HepG2 (cell line): Measurements from ENCODE around the gene SGF29. TPM values are rescaled to one million over a fixed set of nuclear protein-coding genes. Genes with fewer than 3 reads are reported as not detected.
A peak's percentile ranks its signal among the peaks of the same experiment; 100 is the strongest.

Source experiments
- HMG20B ChIP-seq: conservative IDR thresholded peaks from 2 replicates; pipeline ENCODE4 v1.6.1; 2016; ENCODE audit warnings: missing genetic modification reagents, missing compliant biosample characterization
- RBFOX2 ChIP-seq: fragments of 200-400 bp; formaldehyde crosslinking; IDR thresholded peaks from 2 replicates; pipeline ENCODE4 v1.6.1; 2017; ENCODE audit warnings: low read depth, mild to moderate bottlenecking, low read length
- SAP130 ChIP-seq: IDR thresholded peaks from 2 replicates; pipeline ENCODE4 v1.6.1; 2016; ENCODE audit warnings: low read depth
- SATB2 ChIP-seq: sonication (generic); formaldehyde crosslinking; IDR thresholded peaks from 2 replicates; pipeline ENCODE4 v1.5.0; 2020; ENCODE audit warnings: missing genetic modification reagents
- SMAD9 ChIP-seq: sonication (generic); formaldehyde crosslinking; IDR thresholded peaks from 2 replicates; pipeline ENCODE4 v1.5.1; 2020; ENCODE audit warnings: mild to moderate bottlenecking, missing genetic modification reagents
- SNAPC2 ChIP-seq: sonication (generic); formaldehyde crosslinking; IDR thresholded peaks from 2 replicates; pipeline ENCODE4 v1.8.1; 2022; ENCODE audit warnings: mild to moderate bottlenecking, missing genetic modification reagents
- SRSF9 ChIP-seq: fragments of 200-400 bp; formaldehyde crosslinking; IDR thresholded peaks from 2 replicates; pipeline ENCODE4 v1.6.1; 2018; ENCODE audit warnings: borderline replicate concordance, mild to moderate bottlenecking, low read depth, low read length; ENCODE audit not compliant: insufficient read depth, poor library complexity, severe bottlenecking
- ZNF160 ChIP-seq: sonication (generic); formaldehyde crosslinking; IDR thresholded peaks from 2 replicates; pipeline ENCODE4 v1.8.0; 2022; ENCODE audit warnings: mild to moderate bottlenecking, inconsistent platforms, missing genetic modification reagents
- ZNF256 ChIP-seq: sonication (generic); formaldehyde crosslinking; conservative IDR thresholded peaks from 2 replicates; pipeline ENCODE4 v1.4.0; 2020; ENCODE audit warnings: missing genetic modification reagents
- ZNF335 ChIP-seq: sonication (generic); formaldehyde crosslinking; IDR thresholded peaks from 2 replicates; pipeline ENCODE4 v1.4.0; 2020; ENCODE audit warnings: missing genetic modification reagents
- ZNF570 ChIP-seq: sonication (generic); formaldehyde crosslinking; IDR thresholded peaks from 2 replicates; pipeline ENCODE4 v1.4.0; 2020; ENCODE audit warnings: mild to moderate bottlenecking, missing genetic modification reagents, borderline replicate concordance
- ZNF792 ChIP-seq: IDR thresholded peaks from 2 replicates; pipeline ENCODE4 v1.6.1; 2016
- polyA plus RNA-seq, 8 experiments: library from polyadenylated mRNA; depleted of rRNA in 3 of 8; stranded (reverse) in 7 of 8; unstranded in 1 of 8; fragments of >200 nt; fragmentation: Illumina TruSeq in 4 of 8; extraction: Trizol in 4 of 8; gene quantifications; 2 replicates each; pipeline versions ENCODE4 v1.2.1 to v1.2.3, GENCODE V29; 2011 to 2016; ENCODE audit warnings: low read depth in 4 of 8, missing spikeins in 1 of 8, mixed read lengths in 1 of 8; ENCODE audit not compliant: insufficient read depth in 1 of 8
- total RNA-seq, 5 experiments: library from RNA; depleted of rRNA; stranded (reverse); fragments of >200 nt; fragmentation: Illumina TruSeq; extraction: Trizol; gene quantifications; 2 replicates each; pipeline ENCODE4 v1.2.3, GENCODE V29; 2016; ENCODE audit warnings: low read depth in 1 of 5
- TF ChIP-seq, protein P1 (sequence below): sonication (generic); formaldehyde crosslinking; IDR thresholded peaks from 2 replicates; pipeline ENCODE4 v1.9.0; 2022; ENCODE audit warnings: low read depth, missing genetic modification reagents
- TF ChIP-seq, protein P2 (sequence below): sonication (generic); formaldehyde crosslinking; IDR thresholded peaks from 2 replicates; pipeline ENCODE4 v1.8.0; 2022; ENCODE audit warnings: missing genetic modification reagents, mild to moderate bottlenecking, borderline replicate concordance
- TF ChIP-seq, protein P3 (sequence below): sonication (generic); formaldehyde crosslinking; IDR thresholded peaks from 2 replicates; pipeline ENCODE4 v1.5.0; 2020; ENCODE audit warnings: missing genetic modification reagents
- TF ChIP-seq, protein P4 (sequence below): sonication (generic); formaldehyde crosslinking; IDR thresholded peaks from 2 replicates; pipeline ENCODE4 v1.4.0; 2020; ENCODE audit warnings: missing genetic modification reagents
- TF ChIP-seq, protein P5 (sequence below): sonication (generic); formaldehyde crosslinking; IDR thresholded peaks from 2 replicates; pipeline ENCODE4 v1.8.0; 2022; ENCODE audit warnings: mild to moderate bottlenecking, missing genetic modification reagents, borderline replicate concordance

SGF29 gene
- total and polyA plus RNA-seq, 2 of the 13 experiments (the other 11 are each of a cell fraction or from before 2014, with no cell fraction given), result 5.0 to 29.4 TPM

DNA sequence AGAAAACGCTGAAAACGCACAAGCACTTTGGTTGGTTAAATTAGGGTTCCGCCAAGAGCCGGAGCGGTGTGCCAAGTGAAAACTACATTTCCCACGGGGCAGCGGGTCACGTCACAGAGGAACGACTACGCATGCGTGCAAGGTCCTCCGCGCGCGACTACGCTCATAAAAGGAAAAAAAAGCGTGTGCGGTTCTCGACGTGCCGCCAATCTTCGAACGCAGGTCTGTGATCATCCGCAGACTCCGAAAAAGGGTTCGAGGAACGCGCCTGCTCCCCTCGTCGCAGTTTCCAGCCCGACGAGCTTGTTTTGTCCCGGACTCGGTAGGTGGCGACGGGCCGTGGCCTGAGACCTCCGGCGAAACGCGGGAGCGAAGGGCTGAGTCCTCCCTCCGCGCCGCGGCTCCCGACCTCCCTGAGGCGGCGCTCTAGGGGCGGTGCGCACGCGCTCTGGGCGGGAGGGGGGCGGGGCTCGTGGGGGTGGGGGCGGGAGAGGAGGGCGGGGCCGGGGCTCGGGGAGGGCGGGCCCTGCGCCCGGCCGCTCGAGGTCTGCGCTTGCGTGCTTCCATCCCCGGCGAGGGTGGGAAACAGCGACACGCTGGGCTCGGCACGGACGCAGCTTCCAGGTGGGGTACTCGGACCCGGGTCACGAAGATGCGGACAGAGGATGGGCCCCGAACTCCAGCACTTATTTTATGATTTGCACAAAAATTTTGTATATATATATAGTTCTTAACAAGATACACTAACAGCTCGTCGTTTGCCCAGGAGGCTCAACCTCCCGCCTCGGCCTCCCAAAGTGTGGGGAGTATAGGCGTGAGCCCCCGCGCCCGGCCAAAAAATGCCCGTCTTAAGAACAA, at the start of gene SGF29 (continued):
- TF ChIP-seq RBFOX2 (peak; percentile 99), HMG20B (CRISPR knock-in tag) (no peak; the same call in 1 of the 2 replicates), SMAD9 (CRISPR knock-in tag) (peak; percentile 94; the same call in 1 of the 2 replicates), ZNF160 (peak; percentile 92; the same call in 1 of the 2 replicates), ZNF335 (CRISPR knock-in tag) (peak; percentile 87), ZNF792 (peak; percentile 94), SAP130 (CRISPR knock-in tag) (peak; percentile 96), SATB2 (no peak; the same call in 1 of the 2 replicates), ZNF256 (no peak; the same call in none of the 2 replicates), SNAPC2 (CRISPR knock-in tag) (peak; percentile 45; the same call in 1 of the 2 replicates), SRSF9 (no peak), ZNF570 (0 out of 2 replicates have a peak, but pooled peaks have one; percentile 71)
- TF ChIP-seq, protein P1, sequence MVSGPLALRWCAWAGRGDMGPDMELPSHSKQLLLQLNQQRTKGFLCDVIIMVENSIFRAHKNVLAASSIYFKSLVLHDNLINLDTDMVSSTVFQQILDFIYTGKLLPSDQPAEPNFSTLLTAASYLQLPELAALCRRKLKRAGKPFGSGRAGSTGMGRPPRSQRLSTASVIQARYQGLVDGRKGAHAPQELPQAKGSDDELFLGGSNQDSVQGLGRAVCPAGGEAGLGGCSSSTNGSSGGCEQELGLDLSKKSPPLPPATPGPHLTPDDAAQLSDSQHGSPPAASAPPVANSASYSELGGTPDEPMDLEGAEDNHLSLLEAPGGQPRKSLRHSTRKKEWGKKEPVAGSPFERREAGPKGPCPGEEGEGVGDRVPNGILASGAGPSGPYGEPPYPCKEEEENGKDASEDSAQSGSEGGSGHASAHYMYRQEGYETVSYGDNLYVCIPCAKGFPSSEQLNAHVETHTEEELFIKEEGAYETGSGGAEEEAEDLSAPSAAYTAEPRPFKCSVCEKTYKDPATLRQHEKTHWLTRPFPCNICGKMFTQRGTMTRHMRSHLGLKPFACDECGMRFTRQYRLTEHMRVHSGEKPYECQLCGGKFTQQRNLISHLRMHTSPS (CRISPR knock-in tag), result no peak
- TF ChIP-seq, protein P2, sequence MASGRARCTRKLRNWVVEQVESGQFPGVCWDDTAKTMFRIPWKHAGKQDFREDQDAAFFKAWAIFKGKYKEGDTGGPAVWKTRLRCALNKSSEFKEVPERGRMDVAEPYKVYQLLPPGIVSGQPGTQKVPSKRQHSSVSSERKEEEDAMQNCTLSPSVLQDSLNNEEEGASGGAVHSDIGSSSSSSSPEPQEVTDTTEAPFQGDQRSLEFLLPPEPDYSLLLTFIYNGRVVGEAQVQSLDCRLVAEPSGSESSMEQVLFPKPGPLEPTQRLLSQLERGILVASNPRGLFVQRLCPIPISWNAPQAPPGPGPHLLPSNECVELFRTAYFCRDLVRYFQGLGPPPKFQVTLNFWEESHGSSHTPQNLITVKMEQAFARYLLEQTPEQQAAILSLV (CRISPR knock-in tag), result peak; percentile 49; the same call in 1 of the 2 replicates
- TF ChIP-seq, protein P3, sequence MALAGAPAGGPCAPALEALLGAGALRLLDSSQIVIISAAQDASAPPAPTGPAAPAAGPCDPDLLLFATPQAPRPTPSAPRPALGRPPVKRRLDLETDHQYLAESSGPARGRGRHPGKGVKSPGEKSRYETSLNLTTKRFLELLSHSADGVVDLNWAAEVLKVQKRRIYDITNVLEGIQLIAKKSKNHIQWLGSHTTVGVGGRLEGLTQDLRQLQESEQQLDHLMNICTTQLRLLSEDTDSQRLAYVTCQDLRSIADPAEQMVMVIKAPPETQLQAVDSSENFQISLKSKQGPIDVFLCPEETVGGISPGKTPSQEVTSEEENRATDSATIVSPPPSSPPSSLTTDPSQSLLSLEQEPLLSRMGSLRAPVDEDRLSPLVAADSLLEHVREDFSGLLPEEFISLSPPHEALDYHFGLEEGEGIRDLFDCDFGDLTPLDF (CRISPR knock-in tag), result peak; percentile 86
- TF ChIP-seq, protein P4, sequence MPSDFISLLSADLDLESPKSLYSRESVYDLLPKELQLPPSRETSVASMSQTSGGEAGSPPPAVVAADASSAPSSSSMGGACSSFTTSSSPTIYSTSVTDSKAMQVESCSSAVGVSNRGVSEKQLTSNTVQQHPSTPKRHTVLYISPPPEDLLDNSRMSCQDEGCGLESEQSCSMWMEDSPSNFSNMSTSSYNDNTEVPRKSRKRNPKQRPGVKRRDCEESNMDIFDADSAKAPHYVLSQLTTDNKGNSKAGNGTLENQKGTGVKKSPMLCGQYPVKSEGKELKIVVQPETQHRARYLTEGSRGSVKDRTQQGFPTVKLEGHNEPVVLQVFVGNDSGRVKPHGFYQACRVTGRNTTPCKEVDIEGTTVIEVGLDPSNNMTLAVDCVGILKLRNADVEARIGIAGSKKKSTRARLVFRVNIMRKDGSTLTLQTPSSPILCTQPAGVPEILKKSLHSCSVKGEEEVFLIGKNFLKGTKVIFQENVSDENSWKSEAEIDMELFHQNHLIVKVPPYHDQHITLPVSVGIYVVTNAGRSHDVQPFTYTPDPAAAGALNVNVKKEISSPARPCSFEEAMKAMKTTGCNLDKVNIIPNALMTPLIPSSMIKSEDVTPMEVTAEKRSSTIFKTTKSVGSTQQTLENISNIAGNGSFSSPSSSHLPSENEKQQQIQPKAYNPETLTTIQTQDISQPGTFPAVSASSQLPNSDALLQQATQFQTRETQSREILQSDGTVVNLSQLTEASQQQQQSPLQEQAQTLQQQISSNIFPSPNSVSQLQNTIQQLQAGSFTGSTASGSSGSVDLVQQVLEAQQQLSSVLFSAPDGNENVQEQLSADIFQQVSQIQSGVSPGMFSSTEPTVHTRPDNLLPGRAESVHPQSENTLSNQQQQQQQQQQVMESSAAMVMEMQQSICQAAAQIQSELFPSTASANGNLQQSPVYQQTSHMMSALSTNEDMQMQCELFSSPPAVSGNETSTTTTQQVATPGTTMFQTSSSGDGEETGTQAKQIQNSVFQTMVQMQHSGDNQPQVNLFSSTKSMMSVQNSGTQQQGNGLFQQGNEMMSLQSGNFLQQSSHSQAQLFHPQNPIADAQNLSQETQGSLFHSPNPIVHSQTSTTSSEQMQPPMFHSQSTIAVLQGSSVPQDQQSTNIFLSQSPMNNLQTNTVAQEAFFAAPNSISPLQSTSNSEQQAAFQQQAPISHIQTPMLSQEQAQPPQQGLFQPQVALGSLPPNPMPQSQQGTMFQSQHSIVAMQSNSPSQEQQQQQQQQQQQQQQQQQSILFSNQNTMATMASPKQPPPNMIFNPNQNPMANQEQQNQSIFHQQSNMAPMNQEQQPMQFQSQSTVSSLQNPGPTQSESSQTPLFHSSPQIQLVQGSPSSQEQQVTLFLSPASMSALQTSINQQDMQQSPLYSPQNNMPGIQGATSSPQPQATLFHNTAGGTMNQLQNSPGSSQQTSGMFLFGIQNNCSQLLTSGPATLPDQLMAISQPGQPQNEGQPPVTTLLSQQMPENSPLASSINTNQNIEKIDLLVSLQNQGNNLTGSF (CRISPR knock-in tag), result peak; percentile 85
- TF ChIP-seq, protein P5, sequence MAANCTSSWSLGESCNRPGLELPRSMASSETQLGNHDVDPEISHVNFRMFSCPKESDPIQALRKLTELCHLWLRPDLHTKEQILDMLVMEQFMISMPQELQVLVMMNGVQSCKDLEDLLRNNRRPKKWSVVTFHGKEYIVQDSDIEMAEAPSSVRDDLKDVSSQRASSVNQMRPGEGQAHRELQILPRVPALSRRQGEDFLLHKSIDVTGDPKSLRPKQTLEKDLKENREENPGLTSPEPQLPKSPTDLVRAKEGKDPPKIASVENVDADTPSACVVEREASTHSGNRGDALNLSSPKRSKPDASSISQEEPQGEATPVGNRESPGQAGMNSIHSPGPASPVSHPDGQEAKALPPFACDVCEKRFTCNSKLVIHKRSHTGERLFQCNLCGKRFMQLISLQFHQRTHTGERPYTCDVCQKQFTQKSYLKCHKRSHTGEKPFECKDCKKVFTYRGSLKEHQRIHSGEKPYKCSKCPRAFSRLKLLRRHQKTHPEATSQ (CRISPR knock-in tag), result peak; percentile 95
